ENCODE results near the gene ZNF865.

The ZNF865 gene

GRCh38 chr19:55644191-55644833 is 38.9 kb downstream of the ZNF865 start:
- no peak overlapping the region for H3K27ac ChIP-seq (ENCODE audit: low read length)
- H3K36me3 ChIP-seq (ENCODE audit: control insufficient read depth, low read depth, low read length): peaks cover 14% of the 10 kb centered on the region

GRCh38 chr19:55644842-55645511 is 39.5 kb downstream of the ZNF865 start:
- Histone ChIP-seq H3K36me3 (ENCODE audit: control insufficient read depth, low read depth, low read length) (peaks cover 14% of the 10 kb centered on the region), H3K4me1 (ENCODE audit: control insufficient read depth, low read depth, low read length) (peaks cover 13% of the 10 kb centered on the region), H3K27me3 (ENCODE audit: control insufficient read depth, insufficient read depth, low read length) (no peaks in the 10 kb centered on the region), H3K9ac (ENCODE audit: low read length) (no peak overlapping the region), H3K27ac (ENCODE audit: low read length) (no peak overlapping the region), H3K9me3 (ENCODE audit: control insufficient read depth, low read depth, low read length) (no peaks in the 10 kb centered on the region), H3K4me3 (ENCODE audit: low read length) (peak overlapping the region; percentile 88)

More at GRCh38 chr19:55644191-55644833, 38.9 kb downstream of the ZNF865 start:
- peak overlapping the region; percentile 92 for H3K9ac ChIP-seq (ENCODE audit: low read length)
- H3K4me1 ChIP-seq (ENCODE audit: control insufficient read depth, low read depth, low read length): peaks cover 13% of the 10 kb centered on the region
- peak overlapping the region; percentile 88 for H3K4me3 ChIP-seq (ENCODE audit: low read length)
- no peaks in the 10 kb centered on the region for H3K27me3 ChIP-seq (ENCODE audit: control insufficient read depth, insufficient read depth, low read length)
- H3K9me3 ChIP-seq (ENCODE audit: control insufficient read depth, low read depth, low read length): no peaks in the 10 kb centered on the region

- H3K27ac ChIP-seq (ENCODE audit: low read length): no peak overlapping the region
- H3K9me3 ChIP-seq (ENCODE audit: control insufficient read depth, low read depth, low read length): no peaks in the 10 kb centered on the region
- no peak overlapping the region for H3K4me3 ChIP-seq (ENCODE audit: low read length)
- peaks cover 14% of the 10 kb centered on the region for H3K36me3 ChIP-seq (ENCODE audit: control insufficient read depth, low read depth, low read length)
- H3K4me1 ChIP-seq (ENCODE audit: control insufficient read depth, low read depth, low read length): peaks cover 13% of the 10 kb centered on the region
- no peaks in the 10 kb centered on the region for H3K27me3 ChIP-seq (ENCODE audit: control insufficient read depth, insufficient read depth, low read length)
- H3K9ac ChIP-seq (ENCODE audit: low read length): no peak overlapping the region
Measured at GRCh38 chr19:55645512-55645881, 40.0 kb downstream of the ZNF865 start.

- Histone ChIP-seq H3K4me3 (ENCODE audit: low read length) (peak overlapping the region; percentile 66), H3K27me3 (ENCODE audit: control insufficient read depth, insufficient read depth, low read length) (no peaks in the 10 kb centered on the region), H3K36me3 (ENCODE audit: control insufficient read depth, low read depth, low read length) (peaks cover 14% of the 10 kb centered on the region), H3K9me3 (ENCODE audit: control insufficient read depth, low read depth, low read length) (no peaks in the 10 kb centered on the region), H3K4me1 (ENCODE audit: control insufficient read depth, low read depth, low read length) (peaks cover 13% of the 10 kb centered on the region), H3K9ac (ENCODE audit: low read length) (peak overlapping the region; percentile 55), H3K27ac (ENCODE audit: low read length) (no peak overlapping the region)
Measured at GRCh38 chr19:55646889-55647731, 41.7 kb downstream of the ZNF865 start.

GRCh38 chr19:55647732-55648584 is 42.5 kb downstream of the ZNF865 start, which contains the start of gene CCDC106:
Gene CCDC106, plus strand, starts transcription at chr19:55648212. Its CDS starts 835 bp downstream, at chr19:55649047.
- Histone ChIP-seq H3K9ac (ENCODE audit: low read length) (peak within 1 kb of the TSS; percentile 55), H3K9me3 (ENCODE audit: control insufficient read depth, low read depth, low read length) (no peaks in the 10 kb centered on the region), H3K36me3 (ENCODE audit: control insufficient read depth, low read depth, low read length) (peaks cover 14% of the 10 kb centered on the region), H3K4me3 (ENCODE audit: low read length) (peak within 1 kb of the TSS; percentile 66), H3K27ac (ENCODE audit: low read length) (no peak within 1 kb of the TSS), H3K4me1 (ENCODE audit: control insufficient read depth, low read depth, low read length) (peaks cover 10% of the 10 kb centered on the region), H3K27me3 (ENCODE audit: control insufficient read depth, insufficient read depth, low read length) (no peaks in the 10 kb centered on the region)

GRCh38 chr19:55648585-55649267 is 43.3 kb downstream of the ZNF865 start:
- no peak overlapping the region for H3K27ac ChIP-seq (ENCODE audit: low read length)
- no peaks in the 10 kb centered on the region for H3K9me3 ChIP-seq (ENCODE audit: control insufficient read depth, low read depth, low read length)
- peak overlapping the region; percentile 55 for H3K9ac ChIP-seq (ENCODE audit: low read length)
- peaks cover 6% of the 10 kb centered on the region for H3K4me1 ChIP-seq (ENCODE audit: control insufficient read depth, low read depth, low read length)
- H3K36me3 ChIP-seq (ENCODE audit: control insufficient read depth, low read depth, low read length): peaks cover 14% of the 10 kb centered on the region
- no peaks in the 10 kb centered on the region for H3K27me3 ChIP-seq (ENCODE audit: control insufficient read depth, insufficient read depth, low read length)
- H3K4me3 ChIP-seq (ENCODE audit: low read length): peak overlapping the region; percentile 66

GRCh38 chr19:55649268-55650125 is 44.0 kb downstream of the ZNF865 start:
- Histone ChIP-seq H3K27ac (ENCODE audit: low read length) (no peak overlapping the region), H3K27me3 (ENCODE audit: control insufficient read depth, insufficient read depth, low read length) (no peaks in the 10 kb centered on the region), H3K4me3 (ENCODE audit: low read length) (no peak overlapping the region), H3K36me3 (ENCODE audit: control insufficient read depth, low read depth, low read length) (peaks cover 14% of the 10 kb centered on the region), H3K9ac (ENCODE audit: low read length) (no peak overlapping the region), H3K4me1 (ENCODE audit: control insufficient read depth, low read depth, low read length) (peaks cover 6% of the 10 kb centered on the region), H3K9me3 (ENCODE audit: control insufficient read depth, low read depth, low read length) (no peaks in the 10 kb centered on the region)

GRCh38 chr19:55650126-55650557 is 44.7 kb downstream of the ZNF865 start:
- no peak overlapping the region for H3K9ac ChIP-seq (ENCODE audit: low read length)
- peaks cover 7% of the 10 kb centered on the region for H3K36me3 ChIP-seq (ENCODE audit: control insufficient read depth, low read depth, low read length)
- peaks cover 6% of the 10 kb centered on the region for H3K4me1 ChIP-seq (ENCODE audit: control insufficient read depth, low read depth, low read length)
- H3K9me3 ChIP-seq (ENCODE audit: control insufficient read depth, low read depth, low read length): no peaks in the 10 kb centered on the region
- H3K27ac ChIP-seq (ENCODE audit: low read length): no peak overlapping the region
- H3K27me3 ChIP-seq (ENCODE audit: control insufficient read depth, insufficient read depth, low read length): no peaks in the 10 kb centered on the region
- H3K4me3 ChIP-seq (ENCODE audit: low read length): no peak overlapping the region

- Histone ChIP-seq H3K4me3 (ENCODE audit: low read length) (no peak overlapping the region), H3K36me3 (ENCODE audit: control insufficient read depth, low read depth, low read length) (peaks cover 2% of the 10 kb centered on the region), H3K9ac (ENCODE audit: low read length) (no peak overlapping the region), H3K27ac (ENCODE audit: low read length) (no peak overlapping the region), H3K9me3 (ENCODE audit: control insufficient read depth, low read depth, low read length) (no peaks in the 10 kb centered on the region), H3K27me3 (ENCODE audit: control insufficient read depth, insufficient read depth, low read length) (no peaks in the 10 kb centered on the region), H3K4me1 (ENCODE audit: control insufficient read depth, low read depth, low read length) (peaks cover 6% of the 10 kb centered on the region)
Measured at GRCh38 chr19:55650602-55651230, 45.3 kb downstream of the ZNF865 start.

Data from iPS-18a (cell line).